ENCODE measurements around the gene SMIM35.

GRCh38 chr11:118071416-118072030 is 15.2 kb downstream of the SMIM35 start:
- TF ChIP-seq FOXK2 (IDR thresholded peaks at IDR 0.05) (no peak), ARNT (IDR thresholded peaks at IDR 0.05) (no peak), ELF4 (IDR thresholded peaks at IDR 0.05) (no peak)
